Left ventricle myocardium inferior (tissue), 1 donor: ENCODE results near the gene MICAL3. TPM values are rescaled to one million over a fixed set of nuclear protein-coding genes. Genes with fewer than 3 reads are reported as not detected.
"Not testable (repeated sequence)": the region's sequence is repeated elsewhere in the genome, so short reads cannot be mapped to it uniquely, and the experiment has no call there.

Experiments used
- DNase-seq: peaks from one replicate; pipeline ENCODE4 v3.0.0-alpha.2; 2020
- H3K27ac ChIP-seq: fragments of 200-600 bp; replicated peaks from 2 replicates; pipeline ENCODE4 v1.8.0; 2021
- H3K27me3 ChIP-seq: fragments of 200-600 bp; 2 replicates; pipeline ENCODE4 v1.8.0; 2021; ENCODE audit warnings: low read depth
- H3K36me3 ChIP-seq: fragments of 200-600 bp; 2 replicates; pipeline ENCODE4 v1.8.0; 2021
- H3K4me1 ChIP-seq: fragments of 200-600 bp; 2 replicates; pipeline ENCODE4 v1.8.0; 2021
- H3K4me3 ChIP-seq: fragments of 200-600 bp; 2 replicates; pipeline ENCODE4 v1.8.0; 2021; ENCODE audit warnings: mild to moderate bottlenecking, moderate library complexity
- H3K9me3 ChIP-seq: fragments of 200-600 bp; replicated peaks from 2 replicates; pipeline ENCODE4 v1.8.0; 2021
- CTCF ChIP-seq: fragments of 200-600 bp; IDR thresholded peaks from 2 replicates; pipeline ENCODE4 v1.8.0; 2021; ENCODE audit warnings: antibody characterized with exemption, mild to moderate bottlenecking, borderline replicate concordance
- intact Hi-C: fragments of 100-400 bp; cut with micrococcal nuclease; formaldehyde crosslinking; loops from one replicate; pipeline ENCODE4 v1.11.0; 2022
- total RNA-seq: library from RNA; stranded (reverse); fragmentation: NEBNext Ultra II Directional; extraction: Animal tissue kit (Norgen Biotek cat#: 25700); gene quantifications from one replicate; pipeline ENCODE4 v1.2.1, GENCODE V29; 2021
- donor health status: DM: no; HTN: yes; CAD: no; lungs with severe emphysema.

Gene MICAL3
- total RNA-seq, 1 donor from 2014 or later, result 92.5 TPM

- H3K27ac ChIP-seq, result no peak overlapping the region
- peaks cover 9% of the 10 kb centered on the region for H3K4me1 ChIP-seq
- no peaks in the 10 kb centered on the region for H3K36me3 ChIP-seq
- no peak for DNase-seq
- no peak for TF ChIP-seq CTCF
- intact Hi-C loops, result no loop called here
- H3K9me3 ChIP-seq, result no peaks in the 10 kb centered on the region
- H3K4me3 ChIP-seq, result no peak overlapping the region
- H3K27me3 ChIP-seq, result no peaks in the 10 kb centered on the region
Measured at GRCh38 chr22:18013436-18013835, 10.9 kb downstream of the MICAL3 start.

- Histone ChIP-seq H3K36me3 (no peaks in the 10 kb centered on the region), H3K4me3 (no peak overlapping the region), H3K4me1 (peaks cover 9% of the 10 kb centered on the region), H3K27ac (no peak overlapping the region), H3K27me3 (no peaks in the 10 kb centered on the region), H3K9me3 (no peaks in the 10 kb centered on the region)
- no peak for TF ChIP-seq CTCF
- intact Hi-C loops, result no loop called here
- DNase-seq, result no peak
Measured at GRCh38 chr22:18012531-18012930, 11.8 kb downstream of the MICAL3 start.

- peak overlapping the region; percentile 34 for H3K27ac ChIP-seq
- DNase-seq, result no peak
- H3K9me3 ChIP-seq, result no peaks in the 10 kb centered on the region
- H3K4me3 ChIP-seq, result no peak overlapping the region
- peaks cover 18% of the 10 kb centered on the region for H3K4me1 ChIP-seq
- intact Hi-C loops, result no loop called here
- no peaks in the 10 kb centered on the region for H3K36me3 ChIP-seq
- H3K27me3 ChIP-seq, result no peaks in the 10 kb centered on the region
- TF ChIP-seq CTCF, result no peak
Measured at GRCh38 chr22:18010266-18010665, 14.1 kb downstream of the MICAL3 start.

GRCh38 chr22:18008136-18008535, 16.2 kb downstream of the MICAL3 start:
- Histone ChIP-seq H3K27me3 (no peaks in the 10 kb centered on the region), H3K9me3 (no peaks in the 10 kb centered on the region), H3K27ac (no peak overlapping the region), H3K4me1 (peaks cover 23% of the 10 kb centered on the region), H3K4me3 (no peak overlapping the region), H3K36me3 (no peaks in the 10 kb centered on the region)
- no peak for TF ChIP-seq CTCF
- intact Hi-C loops, result no loop called here
- no peak for DNase-seq

GRCh38 chr22:18005201-18005926, 19.0 kb downstream of the MICAL3 start:
- no peak for DNase-seq
- Histone ChIP-seq H3K9me3 (no peaks in the 10 kb centered on the region), H3K27ac (peak overlapping the region; percentile 36), H3K4me1 (peaks cover 30% of the 10 kb centered on the region), H3K4me3 (no peak overlapping the region), H3K36me3 (no peaks in the 10 kb centered on the region), H3K27me3 (no peaks in the 10 kb centered on the region)
- intact Hi-C loops, result no loop called here
- TF ChIP-seq CTCF, result no peak

- H3K27me3 ChIP-seq, intact Hi-C loops, DNase-seq, H3K36me3 ChIP-seq, H3K9me3 ChIP-seq: not testable (repeated sequence)
- H3K4me3 ChIP-seq, result peak overlapping the region; percentile 82
- H3K27ac ChIP-seq, result peak overlapping the region; percentile 95
- H3K4me1 ChIP-seq, result peaks cover 40% of the 10 kb centered on the region
Measured at GRCh38 chr22:18001894-18002315, 22.5 kb downstream of the MICAL3 start.
